HepG2 (cell line): ENCODE measurements around the gene RASL10B. TPM values are rescaled to one million over a fixed set of nuclear protein-coding genes. Genes with fewer than 3 reads are reported as not detected.

Experiments used
- ARHGAP35 ChIP-seq: sonication (generic); formaldehyde crosslinking; IDR thresholded peaks from 2 replicates; pipeline ENCODE4 v1.9.0; 2022; ENCODE audit warnings: mild to moderate bottlenecking, inconsistent platforms, moderate library complexity, missing genetic modification reagents, borderline replicate concordance
- BCL3 ChIP-seq: sonication (generic); formaldehyde crosslinking; IDR thresholded peaks from 2 replicates; pipeline ENCODE4 v1.5.1; 2020; ENCODE audit warnings: mild to moderate bottlenecking, missing genetic modification reagents, moderate library complexity
- BHLHE40 ChIP-seq: IDR thresholded peaks from 2 replicates; pipeline ENCODE4 v1.6.1; 2011; ENCODE audit warnings: low read length, improper control_type of control experiment
- KLF15 ChIP-seq: sonication (generic); formaldehyde crosslinking; IDR thresholded peaks from 2 replicates; pipeline ENCODE4 v1.8.1; 2023; ENCODE audit warnings: borderline replicate concordance, mild to moderate bottlenecking, inconsistent platforms, missing genetic modification reagents, mixed read lengths
- MAZ ChIP-seq, 2 experiments: sonication (generic) in 1 of 2; formaldehyde crosslinking in 1 of 2; IDR thresholded peaks; 2 replicates each; pipeline versions ENCODE4 v1.5.0 to v1.6.1; 2012 to 2020; ENCODE audit warnings: low read depth in 2 of 2, mild to moderate bottlenecking in 2 of 2, borderline replicate concordance in 1 of 2, improper control_type of control experiment in 1 of 2, low read length in 1 of 2, missing genetic modification reagents in 1 of 2, moderate library complexity in 1 of 2
- MED8 ChIP-seq: sonication (generic); formaldehyde crosslinking; IDR thresholded peaks from 2 replicates; pipeline ENCODE4 v1.8.1; 2023; ENCODE audit warnings: mild to moderate bottlenecking, missing genetic modification reagents; ENCODE audit not compliant: insufficient replicate concordance
- MXD4 ChIP-seq: IDR thresholded peaks from 2 replicates; pipeline ENCODE4 v1.6.1; 2016; ENCODE audit warnings: mild to moderate bottlenecking, missing biosample characterization, missing genetic modification reagents
- NR0B2 ChIP-seq: sonication (generic); formaldehyde crosslinking; IDR thresholded peaks from 2 replicates; pipeline ENCODE4 v1.4.0; 2020; ENCODE audit warnings: mild to moderate bottlenecking, missing genetic modification reagents
- PREB ChIP-seq: sonication (generic); formaldehyde crosslinking; IDR thresholded peaks from 2 replicates; pipeline ENCODE4 v1.4.0; 2020; ENCODE audit warnings: missing genetic modification reagents
- USF2 ChIP-seq, 2 experiments: sonication (generic) in 1 of 2; formaldehyde crosslinking in 1 of 2; IDR thresholded peaks; 2 replicates each; pipeline versions ENCODE4 v1.5.1 to v1.6.1; 2011 to 2020; ENCODE audit warnings: borderline replicate concordance in 1 of 2, low read depth in 1 of 2, low read length in 1 of 2, mild to moderate bottlenecking in 1 of 2, missing genetic modification reagents in 1 of 2, moderate library complexity in 1 of 2
- XRCC5 ChIP-seq: fragments of 200-400 bp; formaldehyde crosslinking; optimal IDR thresholded peaks from 2 replicates; pipeline ENCODE3; 2017; ENCODE audit warnings: mild to moderate bottlenecking, low read length
- ZNF281 ChIP-seq: sonication (generic); formaldehyde crosslinking; IDR thresholded peaks from 2 replicates; pipeline ENCODE4 v1.4.0; 2020; ENCODE audit warnings: missing genetic modification reagents, borderline replicate concordance
- ZNF350 ChIP-seq: sonication (generic); formaldehyde crosslinking; IDR thresholded peaks from 2 replicates; pipeline ENCODE4 v1.4.0; 2020; ENCODE audit warnings: mild to moderate bottlenecking, low read depth, missing genetic modification reagents, borderline replicate concordance
- ZNF619 ChIP-seq: sonication (generic); formaldehyde crosslinking; IDR thresholded peaks from 2 replicates; pipeline ENCODE4 v1.4.0; 2020; ENCODE audit warnings: mild to moderate bottlenecking, missing genetic modification reagents
- ZNF740 ChIP-seq: sonication (generic); formaldehyde crosslinking; IDR thresholded peaks from 2 replicates; pipeline ENCODE4 v1.4.0; 2020; ENCODE audit warnings: missing genetic modification reagents
- polyA plus RNA-seq, 8 experiments: library from polyadenylated mRNA; depleted of rRNA in 3 of 8; stranded (reverse) in 7 of 8; unstranded in 1 of 8; fragments of >200 nt; fragmentation: Illumina TruSeq in 4 of 8; extraction: Trizol in 4 of 8; gene quantifications; 2 replicates each; pipeline versions ENCODE4 v1.2.1 to v1.2.3, GENCODE V29; 2011 to 2016; ENCODE audit warnings: low read depth in 4 of 8, missing spikeins in 1 of 8, mixed read lengths in 1 of 8; ENCODE audit not compliant: insufficient read depth in 1 of 8
- total RNA-seq, 5 experiments: library from RNA; depleted of rRNA; stranded (reverse); fragments of >200 nt; fragmentation: Illumina TruSeq; extraction: Trizol; gene quantifications; 2 replicates each; pipeline ENCODE4 v1.2.3, GENCODE V29; 2016; ENCODE audit warnings: low read depth in 1 of 5

The RASL10B gene
- total and polyA plus RNA-seq, 2 of the 13 experiments (the other 11 are each of a cell fraction or from before 2014, with no cell fraction given), result 8.8 to 11.0 TPM

- TF ChIP-seq BCL3 (CRISPR knock-in tag) (peak; percentile 65; the same call in 1 of the 2 replicates), MED8 (CRISPR knock-in tag) (peak; percentile 17), USF2 (IDR thresholded peaks at IDR 0.05; ENCODE audit: low read depth, low read length) (no peak), USF2 (CRISPR knock-in tag; IDR thresholded peaks at IDR 0.05; ENCODE audit: borderline replicate concordance) (no peak; the same call in 1 of the 2 replicates), PREB (0 out of 2 replicates have a peak, but pooled peaks have one; percentile 72), ZNF281 (CRISPR knock-in tag) (0 out of 2 replicates have a peak, but pooled peaks have one; percentile 11), ARHGAP35 (CRISPR knock-in tag) (0 out of 2 replicates have a peak, but pooled peaks have one; percentile 67), ZNF619 (0 out of 2 replicates have a peak, but pooled peaks have one; percentile 69), KLF15 (CRISPR knock-in tag) (peak; percentile 78; the same call in 1 of the 2 replicates), BHLHE40 (peak; percentile 65), ZNF740 (CRISPR knock-in tag) (0 out of 2 replicates have a peak, but pooled peaks have one; percentile 42), XRCC5 (peak; percentile 74), MAZ (IDR thresholded peaks at IDR 0.05; ENCODE audit: borderline replicate concordance, low read depth, low read length) (peak; percentile 51; the same call in 1 of the 2 replicates), MAZ (CRISPR knock-in tag; IDR thresholded peaks at IDR 0.05; ENCODE audit: low read depth) (peak; percentile 86), MXD4 (peak; percentile 76; the same call in 1 of the 2 replicates), NR0B2 (CRISPR knock-in tag) (peak; percentile 44; the same call in 1 of the 2 replicates), ZNF350 (peak; percentile 53; the same call in 1 of the 2 replicates)
Observed at GRCh38 chr17:35764123-35764991, 32.9 kb downstream of the RASL10B start (continued).
